HG02840 (cell line): ENCODE data around the gene C9orf85.
"Not testable (repeated sequence)": the region's sequence is repeated elsewhere in the genome, so short reads cannot be mapped to it uniquely, and the experiment has no call there.

Experiments used
- ATAC-seq: cut with Tn5 transposase; IDR thresholded peaks from one replicate; pipeline ENCODE4 v1.9.1; 2021; ENCODE audit warnings: mild to moderate bottlenecking, moderate library complexity, moderate number of reproducible peaks; ENCODE audit not compliant: unreplicated experiment, low FRiP score

C9orf85 gene

GRCh38 chr9:71937070-71937625 lies 25.7 kb downstream of the C9orf85 start:
- ATAC-seq: no peak

- ATAC-seq: no peak
Measured at GRCh38 chr9:71937898-71938297, 26.5 kb downstream of the C9orf85 start.

- ATAC-seq: no peak
Measured at GRCh38 chr9:71941060-71941568, 29.7 kb downstream of the C9orf85 start.

- ATAC-seq: no peak
Measured at GRCh38 chr9:71941998-71942567, 30.6 kb downstream of the C9orf85 start.

GRCh38 chr9:71944754-71945375 lies 33.4 kb downstream of the C9orf85 start:
- ATAC-seq: no peak

- not testable (repeated sequence) for ATAC-seq
Measured at GRCh38 chr9:71954652-71955051, 43.2 kb downstream of the C9orf85 start.

- ATAC-seq: no peak
Measured at GRCh38 chr9:71955300-71955915, 44.0 kb downstream of the C9orf85 start.

- no peak for ATAC-seq
Measured at GRCh38 chr9:71962328-71962727, 50.9 kb downstream of the C9orf85 start.

- not testable (repeated sequence) for ATAC-seq
Measured at GRCh38 chr9:71963471-71963996, 52.1 kb downstream of the C9orf85 start.

GRCh38 chr9:71965403-71965802 lies 54.0 kb downstream of the C9orf85 start:
- no peak for ATAC-seq

GRCh38 chr9:71966601-71967000 lies 55.2 kb downstream of the C9orf85 start:
- ATAC-seq: no peak

- ATAC-seq: no peak
Measured at GRCh38 chr9:71968541-71969090, 57.2 kb downstream of the C9orf85 start.

- no peak for ATAC-seq
Measured at GRCh38 chr9:71975833-71976232, 64.4 kb downstream of the C9orf85 start.

- ATAC-seq: no peak
Measured at GRCh38 chr9:71977003-71977402, 65.6 kb downstream of the C9orf85 start.

GRCh38 chr9:71980266-71981190 lies 69.1 kb downstream of the C9orf85 start:
- no peak for ATAC-seq

- no peak for ATAC-seq
Measured at GRCh38 chr9:71981944-71982343, 70.5 kb downstream of the C9orf85 start.

GRCh38 chr9:71984403-71984802 lies 73.0 kb downstream of the C9orf85 start:
- no peak for ATAC-seq

- ATAC-seq: no peak
Measured at GRCh38 chr9:71984831-71985281, 73.4 kb downstream of the C9orf85 start.

GRCh38 chr9:71985297-71985911 lies 74.0 kb downstream of the C9orf85 start:
- ATAC-seq: no peak
